Measurements from ENCODE around the gene TRPC4AP. TPM values are rescaled to one million over a fixed set of nuclear protein-coding genes. Genes with fewer than 3 reads are reported as not detected.

TRPC4AP gene
- total and polyA plus RNA-seq, 2 of the 8 experiments (the other 6 are each of a cell fraction or from before 2014, with no cell fraction given), result 73.1 to 74.8 TPM

DNA sequence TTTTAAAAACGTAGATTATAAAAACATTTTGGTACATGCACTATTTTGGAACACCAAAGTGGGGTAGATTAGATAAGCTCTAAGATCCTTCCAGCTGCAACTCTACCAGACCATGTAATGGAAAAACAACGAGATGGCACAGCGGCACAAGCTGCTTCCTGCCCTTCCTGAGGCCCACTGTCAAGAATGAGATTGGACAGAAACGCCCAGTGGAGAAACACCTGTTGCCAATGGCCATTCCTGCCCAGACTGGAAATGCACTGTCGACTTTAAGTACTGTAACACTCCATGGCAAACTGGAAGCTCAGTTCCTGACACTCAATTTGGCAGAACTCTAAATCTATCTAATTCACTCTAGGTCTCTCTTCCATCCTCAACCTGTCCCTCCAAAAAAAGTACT, 33.1 kb upstream of the TRPC4AP start:
- Histone ChIP-seq H3K18ac (ENCODE audit: extremely low read depth, low read length) (no peak overlapping the region), H4K5ac (ENCODE audit: insufficient read length, low read depth, low read length) (no peak overlapping the region), H3K56ac (replicated peaks; ENCODE audit: insufficient read length, low read depth, low read length) (no peak overlapping the region), H3K23ac (ENCODE audit: insufficient read length) (no peak overlapping the region), H2AK5ac (ENCODE audit: low read depth, low read length) (no peak overlapping the region), H4K91ac (replicated peaks; ENCODE audit: insufficient read length, low read length) (no peak overlapping the region), H3K4me1 (replicated peaks in 1 of 4; ENCODE audit: control insufficient read depth in 3 of 4, insufficient read depth in 4 of 4, low read length in 3 of 4) (no peaks in the 10 kb centered on the region), H3K27ac (ENCODE audit: low read depth, low read length) (no peak overlapping the region), H3K27me3 (replicated peaks in 1 of 4; ENCODE audit: control insufficient read depth in 3 of 4, extremely low read depth in 1 of 4, insufficient read depth in 3 of 4, low read length in 3 of 4) (no peaks in the 10 kb centered on the region), H2AFZ (ENCODE audit: low read length) (no peak overlapping the region), H3K23me2 (ENCODE audit: low read depth, low read length) (no peaks in the 10 kb centered on the region), H2BK5ac (ENCODE audit: low read depth, low read length) (no peak overlapping the region), H2BK12ac (ENCODE audit: low read depth, low read length) (no peak overlapping the region), H3K79me2 (ENCODE audit: control insufficient read depth in 1 of 2, insufficient read depth in 2 of 2, low read length in 2 of 2) (no peaks in the 10 kb centered on the region), H3K9me3 (ENCODE audit: insufficient read depth in 2 of 2, low read depth in 1 of 2, low read length in 1 of 2) (no peaks in the 10 kb centered on the region), H2BK20ac (ENCODE audit: low read length) (no peak overlapping the region), H2BK15ac (ENCODE audit: low read length) (no peak overlapping the region), H3K14ac (ENCODE audit: insufficient read length) (no peak overlapping the region), H3K4ac (replicated peaks; ENCODE audit: insufficient read length, low read depth, low read length) (no peak overlapping the region), H3K36me3 (ENCODE audit: control insufficient read depth in 2 of 4, insufficient read depth in 4 of 4, low read length in 3 of 4) (peaks cover 7 to 59% (median 31%) of the 10 kb centered on the region in 4 experiments; a peak in 7 of 8 replicates), H4K8ac (ENCODE audit: extremely low read depth, insufficient read depth, low read length) (no peak overlapping the region), H2BK120ac (replicated peaks; ENCODE audit: low read depth, low read length) (no peak overlapping the region), H4K20me1 (replicated peaks in 1 of 2; ENCODE audit: control insufficient read depth in 1 of 2, insufficient read depth in 2 of 2, low read length in 2 of 2) (no peaks in the 10 kb centered on the region), H3K4me3 (ENCODE audit: extremely low read depth in 1 of 4, insufficient read depth in 2 of 4, low read depth in 3 of 4, low read length in 4 of 4) (no peak overlapping the region), H3K79me1 (ENCODE audit: low read depth, low read length) (no peaks in the 10 kb centered on the region), H3K9ac (replicated peaks in 1 of 4; ENCODE audit: extremely low read depth in 1 of 4, low read depth in 3 of 4, low read length in 3 of 4) (no peak overlapping the region), H3K4me2 (ENCODE audit: insufficient read depth in 1 of 2, low read depth in 2 of 2, low read length in 2 of 2) (no peak overlapping the region)
- CTCF ChIA-PET (ENCODE audit: partially characterized antibody), result interaction anchor here (0.6 to 1.5 kb wide), 6 partner anchors 10 to 158 kb away, joined by 3 to 8 read pairs (median 3); no protein-coding TSS in a partner anchor
- 91% methylated on average over 5 of the region's 5 CpGs; no CpG with 5 or more reads in 1 of the 2 experiments for WGBS, 2 experiments (ENCODE audit: extremely low coverage in 1 of 2, insufficient coverage in 1 of 2, insufficient read length in 1 of 2, insufficient replicate concordance in 2 of 2, low coverage in 1 of 2, low lambda C conversion rate in 2 of 2, missing lambda C conversion rate in 1 of 2)
- POLR2A ChIA-PET (ENCODE audit: partially characterized antibody), result no interaction called here
- FAIRE-seq (no peak), DNase-seq (ENCODE audit: low read depth in 1 of 2, low spot score in 2 of 2) (no peak)
- TF ChIP-seq HDAC6 (IDR thresholded peaks at IDR 0.05; ENCODE audit: low read depth, low read length), result no peak
- no peak for TF ChIP-seq CBX5 (IDR thresholded peaks at IDR 0.05; ENCODE audit: low read depth, low read length)
- no peak for TF ChIP-seq EP300 (IDR thresholded peaks at IDR 0.05; ENCODE audit: borderline replicate concordance in 1 of 2, low read depth in 2 of 2, low read length in 2 of 2)

Data from H1 (cell line).